HG02588 (cell line): Measurements from ENCODE around the gene ZRANB2.
A peak's percentile ranks its signal among the peaks of the same experiment; 100 is the strongest.

ENCODE experiments used
- ATAC-seq: cut with Tn5 transposase; IDR thresholded peaks from one replicate; pipeline ENCODE4 v1.9.1; 2021; ENCODE audit warnings: mild to moderate bottlenecking, moderate library complexity; ENCODE audit not compliant: unreplicated experiment

ZRANB2 gene

GRCh38 chr1:71071720-71072119 is 9.1 kb downstream of the ZRANB2 start:
- ATAC-seq, result no peak

GRCh38 chr1:71068325-71069240 is 12.3 kb downstream of the ZRANB2 start:
- peak; percentile 75 for ATAC-seq

- no peak for ATAC-seq
These were observed 26.0 kb downstream of the ZRANB2 start for GRCh38 chr1:71054791-71055190.

- no peak for ATAC-seq
These were observed 26.5 kb downstream of the ZRANB2 start for GRCh38 chr1:71054281-71054731.

GRCh38 chr1:71053758-71054157 is 27.1 kb downstream of the ZRANB2 start:
- no peak for ATAC-seq

- no peak for ATAC-seq
These were observed 27.7 kb downstream of the ZRANB2 start for GRCh38 chr1:71053146-71053545.

- peak; percentile 68 for ATAC-seq
These were observed 30.8 kb downstream of the ZRANB2 start for GRCh38 chr1:71049951-71050598.

GRCh38 chr1:71047635-71048607 is 32.9 kb downstream of the ZRANB2 start, which contains the start of gene PTGER3:
PTGER3 (minus strand) TSS chr1:71047816; CDS start chr1:71047577, 239 bp downstream.
- peak; percentile 36 for ATAC-seq

GRCh38 chr1:71046891-71047634 is 33.8 kb downstream of the ZRANB2 start:
- ATAC-seq, result peak; percentile 19

- ATAC-seq, result no peak
These were observed 35.3 kb downstream of the ZRANB2 start for GRCh38 chr1:71045463-71046028.

- ATAC-seq, result no peak
These were observed 36.0 kb downstream of the ZRANB2 start for GRCh38 chr1:71044833-71045232.

GRCh38 chr1:71043065-71043464 is 37.8 kb downstream of the ZRANB2 start:
- no peak for ATAC-seq

GRCh38 chr1:71041806-71042205 is 39.0 kb downstream of the ZRANB2 start:
- no peak for ATAC-seq

- no peak for ATAC-seq
These were observed 41.1 kb downstream of the ZRANB2 start for GRCh38 chr1:71039661-71040262.

- no peak for ATAC-seq
These were observed 41.9 kb downstream of the ZRANB2 start for GRCh38 chr1:71038942-71039341.

- ATAC-seq, result no peak
These were observed 42.8 kb downstream of the ZRANB2 start for GRCh38 chr1:71037829-71038620.

GRCh38 chr1:71037066-71037465 is 43.8 kb downstream of the ZRANB2 start:
- no peak for ATAC-seq

- no peak for ATAC-seq
These were observed 47.7 kb downstream of the ZRANB2 start for GRCh38 chr1:71033136-71033535.

- no peak for ATAC-seq
These were observed 49.4 kb downstream of the ZRANB2 start for GRCh38 chr1:71031426-71031825.
